HG03135 (cell line): ENCODE results near the gene SEMA5A.

Experiments used
- ATAC-seq: cut with Tn5 transposase; IDR thresholded peaks from one replicate; pipeline ENCODE4 v1.9.1; 2021; ENCODE audit warnings: mild to moderate bottlenecking, moderate library complexity; ENCODE audit not compliant: unreplicated experiment

SEMA5A gene

GRCh38 chr5:9483243-9483642 lies 62.6 kb downstream of the SEMA5A start:
- no peak for ATAC-seq

- no peak for ATAC-seq
Observed at GRCh38 chr5:9482381-9482780, 63.5 kb downstream of the SEMA5A start.

- ATAC-seq, result no peak
Observed at GRCh38 chr5:9480499-9480898, 65.4 kb downstream of the SEMA5A start.

GRCh38 chr5:9479990-9480389 lies 65.9 kb downstream of the SEMA5A start:
- ATAC-seq, result no peak

GRCh38 chr5:9479361-9479760 lies 66.5 kb downstream of the SEMA5A start:
- ATAC-seq, result no peak

GRCh38 chr5:9477537-9477936 lies 68.3 kb downstream of the SEMA5A start:
- no peak for ATAC-seq

- no peak for ATAC-seq
Observed at GRCh38 chr5:9474219-9475002, 71.5 kb downstream of the SEMA5A start.

- ATAC-seq, result no peak
Observed at GRCh38 chr5:9473624-9474023, 72.3 kb downstream of the SEMA5A start.

- no peak for ATAC-seq
Observed at GRCh38 chr5:9470410-9470809, 75.5 kb downstream of the SEMA5A start.

GRCh38 chr5:9468060-9468388 lies 77.9 kb downstream of the SEMA5A start:
- ATAC-seq, result no peak

GRCh38 chr5:9467199-9468059 lies 78.4 kb downstream of the SEMA5A start:
- ATAC-seq, result no peak

GRCh38 chr5:9466697-9467096 lies 79.2 kb downstream of the SEMA5A start:
- no peak for ATAC-seq

GRCh38 chr5:9464478-9464877 lies 81.4 kb downstream of the SEMA5A start:
- no peak for ATAC-seq

- no peak for ATAC-seq
Observed at GRCh38 chr5:9462109-9462508, 83.8 kb downstream of the SEMA5A start.

- no peak for ATAC-seq
Observed at GRCh38 chr5:9460885-9461645, 84.8 kb downstream of the SEMA5A start.

GRCh38 chr5:9456435-9457042 lies 89.3 kb downstream of the SEMA5A start:
- no peak for ATAC-seq

- no peak for ATAC-seq
Observed at GRCh38 chr5:9455826-9456434, 89.9 kb downstream of the SEMA5A start.

- no peak for ATAC-seq
Observed at GRCh38 chr5:9454491-9454890, 91.4 kb downstream of the SEMA5A start.

- no peak for ATAC-seq
Observed at GRCh38 chr5:9454012-9454481, 91.8 kb downstream of the SEMA5A start.

GRCh38 chr5:9453480-9454011 lies 92.3 kb downstream of the SEMA5A start:
- no peak for ATAC-seq
